ENCODE measurements around the gene TMPRSS13.
A peak's percentile ranks its signal among the peaks of the same experiment; 100 is the strongest.
"Not testable (repeated sequence)": the region's sequence is repeated elsewhere in the genome, so short reads cannot be mapped to it uniquely, and the experiment has no call there.

Gene TMPRSS13

GRCh38 chr11:117950301-117950700 lies 21.1 kb upstream of the TMPRSS13 start:
- DNase-seq: no peak

GRCh38 chr11:117949062-117949461 lies 19.9 kb upstream of the TMPRSS13 start:
- DNase-seq: no peak

- not testable (repeated sequence) for DNase-seq
These were observed 19.3 kb upstream of the TMPRSS13 start for GRCh38 chr11:117948466-117948865.

- not testable (repeated sequence) for DNase-seq
These were observed 18.5 kb upstream of the TMPRSS13 start for GRCh38 chr11:117947751-117948150.

- peak; percentile 7 for DNase-seq
These were observed 17.8 kb upstream of the TMPRSS13 start for GRCh38 chr11:117946842-117947526.

- no peak for DNase-seq
These were observed 17.1 kb upstream of the TMPRSS13 start for GRCh38 chr11:117946156-117946841.

- no peak for DNase-seq
These were observed 16.0 kb upstream of the TMPRSS13 start for GRCh38 chr11:117945047-117945810.

GRCh38 chr11:117944554-117944953 lies 15.4 kb upstream of the TMPRSS13 start:
- DNase-seq: no peak

GRCh38 chr11:117941976-117942654 lies 12.9 kb upstream of the TMPRSS13 start:
- DNase-seq: no peak

GRCh38 chr11:117941163-117941707 lies 12.0 kb upstream of the TMPRSS13 start:
- DNase-seq: no peak

- DNase-seq: no peak
These were observed 11.5 kb upstream of the TMPRSS13 start for GRCh38 chr11:117940736-117941135.

GRCh38 chr11:117936973-117937372 lies 7.8 kb upstream of the TMPRSS13 start:
- no peak for DNase-seq

GRCh38 chr11:117934526-117935307 lies 5.5 kb upstream of the TMPRSS13 start:
- DNase-seq: no peak

GRCh38 chr11:117933930-117934329 lies 4.7 kb upstream of the TMPRSS13 start:
- no peak for DNase-seq

- no peak for DNase-seq
These were observed 4.3 kb upstream of the TMPRSS13 start for GRCh38 chr11:117933475-117933874.

GRCh38 chr11:117932947-117933346 lies 3.7 kb upstream of the TMPRSS13 start:
- no peak for DNase-seq

- no peak for DNase-seq
These were observed 3.2 kb upstream of the TMPRSS13 start for GRCh38 chr11:117932426-117932825.

- DNase-seq: no peak
These were observed 2.8 kb upstream of the TMPRSS13 start for GRCh38 chr11:117931971-117932370.

- DNase-seq: no peak
These were observed 2.2 kb upstream of the TMPRSS13 start for GRCh38 chr11:117931331-117931950.

- DNase-seq: no peak
These were observed 1.6 kb upstream of the TMPRSS13 start for GRCh38 chr11:117930668-117931330.

Data from NCI-H748 treated with DMSO at 0.1 percent for 48 hours (cell line).